NCI-H2171 treated with DMSO at 0.1 percent for 48 hours (cell line): ENCODE data around the gene CA12.
A peak's percentile ranks its signal among the peaks of the same experiment; 100 is the strongest.

Source experiments
- DNase-seq: peaks from one replicate; lab custom pipeline; 2025; lab: John Stamatoyannopoulos, UW

The CA12 gene

GRCh38 chr15:63401714-63402497, 20.3 kb upstream of the CA12 start:
- no peak for DNase-seq

GRCh38 chr15:63401078-63401477, 19.4 kb upstream of the CA12 start:
- DNase-seq: no peak

DNA sequence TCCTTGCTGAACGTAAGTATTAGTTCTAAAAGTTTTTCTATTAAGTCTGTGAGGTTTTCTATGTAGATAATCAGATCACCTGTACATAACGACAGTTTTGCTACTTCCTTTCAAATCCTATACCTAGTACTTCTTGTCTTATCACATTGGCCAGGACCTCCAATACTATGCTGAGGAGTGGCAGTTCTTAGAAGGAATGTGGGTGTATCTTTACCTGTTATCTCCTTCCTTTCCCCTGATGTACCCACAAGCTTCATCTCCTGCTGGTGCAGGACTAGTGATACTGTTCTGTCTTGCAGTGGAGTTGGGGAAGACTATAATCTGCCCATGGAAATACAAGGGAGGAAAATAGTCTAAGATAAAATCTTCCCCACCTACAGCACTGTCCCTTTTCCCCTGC, 16.8 kb upstream of the CA12 start:
- DNase-seq: no peak

GRCh38 chr15:63396152-63396928, 14.7 kb upstream of the CA12 start:
- DNase-seq: no peak

- DNase-seq: no peak
Measured at GRCh38 chr15:63395730-63396151, 14.1 kb upstream of the CA12 start.

GRCh38 chr15:63392361-63393009, 10.8 kb upstream of the CA12 start:
- DNase-seq: no peak

GRCh38 chr15:63391669-63392360, 10.2 kb upstream of the CA12 start:
- no peak for DNase-seq

DNA sequence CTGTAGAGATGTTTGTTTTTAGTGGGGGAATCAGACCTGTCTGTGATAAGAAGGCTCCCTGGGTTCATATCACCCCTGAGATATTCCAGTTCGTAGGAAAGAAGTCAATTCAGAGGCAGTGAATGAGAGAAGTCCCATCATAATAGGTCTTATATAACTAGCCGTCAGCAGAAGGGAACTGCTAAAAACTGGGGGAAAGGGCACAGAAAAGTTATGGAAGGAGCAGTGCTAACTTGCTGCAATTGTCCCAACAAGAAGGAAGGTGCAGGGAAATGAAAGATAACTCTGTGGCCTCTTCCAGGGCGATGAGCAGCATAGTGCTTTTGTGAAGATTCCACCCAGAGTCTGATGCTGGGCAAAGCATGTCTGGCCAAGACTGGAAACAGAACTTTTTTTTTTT, 9.0 kb upstream of the CA12 start:
- DNase-seq: no peak

DNA sequence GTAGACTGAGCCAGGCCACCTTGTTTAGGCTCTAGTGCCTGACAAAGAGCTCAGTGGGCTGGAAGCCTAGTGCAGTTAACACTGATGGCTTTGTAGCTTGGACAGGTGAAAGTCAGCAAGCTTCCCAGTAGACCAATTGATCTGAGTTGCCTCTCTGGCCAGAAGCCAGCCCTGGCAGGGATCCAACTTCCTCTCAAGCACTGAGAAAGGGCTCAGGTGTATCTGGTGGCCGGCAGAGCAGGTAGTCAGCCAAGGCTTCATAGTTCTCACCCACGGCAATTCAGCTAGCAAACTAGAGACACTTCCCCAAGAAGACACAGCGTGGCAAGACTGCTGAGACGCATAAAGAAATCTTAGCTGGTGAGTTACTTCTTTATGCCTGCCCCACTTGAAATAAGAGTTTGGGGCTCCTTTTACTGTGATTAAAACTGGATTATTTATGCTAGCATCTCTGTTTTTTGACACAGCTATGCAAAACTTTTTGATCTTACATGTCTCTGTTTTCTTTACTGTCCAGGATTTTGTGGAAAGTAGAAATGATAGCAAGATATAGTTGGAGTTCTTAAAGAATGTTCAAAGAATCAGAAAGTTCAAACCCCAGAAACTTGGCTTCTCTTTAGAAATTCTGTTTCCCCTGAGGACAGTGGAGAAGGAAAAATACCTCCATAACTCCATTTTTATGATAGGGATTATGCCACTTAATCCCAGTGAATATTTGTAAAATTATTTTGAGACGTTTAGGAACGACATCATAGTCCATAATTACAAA, 8.4 kb upstream of the CA12 start:
- peak; percentile 80 for DNase-seq

DNA sequence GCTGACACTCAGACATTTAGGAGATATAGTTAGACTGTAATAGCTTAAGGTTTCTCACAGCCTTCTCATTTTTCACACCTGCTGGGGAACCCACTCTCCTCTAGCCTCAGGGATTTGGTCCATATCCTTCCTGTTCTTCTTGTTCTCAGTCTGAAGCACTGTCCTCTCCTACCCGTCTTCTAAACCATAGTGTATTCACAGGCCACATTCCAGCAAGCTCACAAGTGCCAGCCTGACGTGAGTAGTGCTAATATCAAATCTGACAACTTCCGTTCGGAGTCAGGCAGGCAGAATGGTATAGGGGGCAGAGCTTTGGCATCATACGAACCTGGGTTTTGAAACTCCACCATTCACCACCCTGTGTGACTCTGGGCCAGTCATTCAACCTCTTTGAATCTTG, 6.9 kb upstream of the CA12 start:
- DNase-seq: no peak

DNA sequence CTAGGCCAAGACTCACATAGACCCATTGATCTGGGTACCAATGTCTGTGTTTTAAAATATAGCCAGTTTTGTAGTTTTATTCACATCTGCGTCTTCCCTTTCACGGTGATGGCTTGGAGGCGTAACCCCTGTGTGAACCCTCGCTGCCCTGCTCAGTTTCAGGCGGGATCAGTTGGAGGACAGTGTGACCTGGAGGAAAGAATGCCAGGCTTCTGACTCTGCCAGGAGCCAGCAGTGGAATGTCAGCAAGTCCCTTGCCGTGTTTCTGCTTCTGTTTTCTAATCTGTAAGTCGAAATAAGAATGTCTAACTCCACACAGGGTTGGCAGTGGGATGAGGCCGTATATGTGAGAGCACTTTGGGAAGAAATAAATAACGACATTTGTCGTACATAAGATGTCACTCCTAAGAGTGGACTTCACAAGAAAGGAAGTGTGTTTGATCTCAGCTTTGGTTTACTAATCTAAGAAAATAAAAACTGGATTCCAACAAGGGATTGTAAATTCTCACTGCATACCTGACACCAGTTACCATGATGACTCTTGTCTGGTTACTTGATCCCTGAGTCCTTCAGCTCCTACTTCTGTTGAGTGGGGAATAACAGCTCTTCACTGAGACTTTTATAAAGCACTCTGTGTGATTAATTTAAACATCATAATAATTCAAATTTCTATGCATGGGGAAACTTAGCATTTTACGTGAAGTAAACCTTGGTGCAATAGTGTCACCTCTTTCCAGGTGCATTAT, 6.3 kb upstream of the CA12 start:
- no peak for DNase-seq

DNA sequence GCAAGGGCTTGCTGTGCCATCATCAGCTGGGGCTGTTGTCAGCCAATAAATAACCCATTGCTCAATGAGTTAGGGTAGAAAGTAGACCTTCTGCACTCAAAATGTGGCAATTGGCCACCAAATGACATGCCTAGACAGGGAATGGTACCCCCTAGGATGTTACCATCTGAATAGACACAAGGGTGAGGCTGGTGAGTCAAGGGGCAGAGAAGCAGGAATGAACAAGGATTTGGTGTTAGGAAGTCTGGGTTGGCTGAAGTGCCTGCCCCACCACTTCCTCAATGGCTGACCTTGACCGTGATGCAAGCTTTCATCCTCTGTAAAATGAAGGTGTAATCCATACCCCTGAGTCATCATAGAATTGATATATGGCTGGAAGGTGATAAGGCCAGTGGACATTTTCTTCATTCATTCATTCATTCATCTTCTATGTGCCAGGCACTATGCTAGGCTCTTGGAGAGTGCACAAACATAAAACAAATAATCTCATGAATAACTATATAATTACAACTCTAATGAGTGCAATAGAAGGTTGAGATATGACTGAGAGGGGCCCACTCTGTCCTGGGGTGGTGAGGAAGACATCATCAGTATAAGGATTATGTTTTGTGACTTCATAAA, 4.4 kb upstream of the CA12 start:
- DNase-seq: no peak

DNA sequence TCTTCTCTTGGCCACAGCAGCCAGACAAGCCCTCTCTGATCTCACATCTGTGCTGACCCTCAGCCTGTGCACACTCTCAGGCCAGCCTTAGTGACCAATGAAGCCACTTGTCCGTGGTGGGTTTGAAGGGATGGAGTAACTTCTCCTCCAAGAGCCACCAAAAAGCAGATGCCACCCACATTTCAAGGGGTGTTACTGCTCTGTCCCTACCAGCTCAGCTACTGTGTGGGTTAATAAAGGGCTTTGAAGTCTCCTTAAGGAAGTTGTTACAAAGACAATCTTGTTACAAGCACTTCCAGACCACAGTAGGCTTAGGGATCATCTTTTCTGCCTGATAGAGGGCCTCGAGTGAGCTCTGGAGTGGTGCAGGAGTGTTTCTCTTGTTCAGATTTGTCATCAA, 3.3 kb upstream of the CA12 start:
- no peak for DNase-seq

- no peak for DNase-seq
Measured at GRCh38 chr15:63382966-63383710, 1.5 kb upstream of the CA12 start.

- DNase-seq: no peak
Measured at GRCh38 chr15:63380808-63381282, 801 bp downstream of the CA12 start.

- no peak for DNase-seq
Measured at GRCh38 chr15:63380151-63380807, 1.4 kb downstream of the CA12 start.

DNA sequence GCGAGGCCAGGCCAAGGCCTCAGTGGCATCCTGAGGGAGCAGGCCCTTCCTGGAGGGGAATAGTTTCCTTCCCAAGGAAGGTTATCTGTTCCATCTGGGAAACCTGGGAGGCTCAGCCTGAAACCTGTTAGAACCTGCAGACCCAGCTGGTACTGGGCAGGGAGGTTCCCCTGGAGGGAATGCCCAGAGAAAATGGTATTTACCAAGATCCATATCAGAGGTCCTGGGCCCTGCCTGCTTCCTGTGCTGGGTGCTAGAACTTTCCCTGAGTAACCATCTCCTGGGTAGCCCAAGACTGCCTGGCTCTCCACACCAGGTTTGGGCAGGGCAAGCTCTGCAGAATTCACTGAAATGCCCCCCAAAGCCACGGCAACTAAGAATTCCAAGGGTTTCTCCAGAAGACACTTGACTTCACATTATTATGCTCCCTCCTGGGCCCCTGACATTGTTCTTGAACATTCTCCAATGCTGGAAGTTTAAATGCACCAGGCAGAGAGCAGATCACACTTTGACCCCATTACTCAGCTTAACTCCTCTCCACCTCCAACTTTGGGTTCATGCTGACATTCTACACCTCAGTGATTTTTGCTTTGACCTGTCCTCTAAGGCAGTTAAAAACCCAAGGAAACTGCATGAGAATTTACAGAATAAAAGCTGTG, 2.0 kb downstream of the CA12 start:
- DNase-seq: no peak

GRCh38 chr15:63378946-63379345, 2.7 kb downstream of the CA12 start:
- DNase-seq: no peak
